Uterus (tissue), 4 donors: Measurements from ENCODE around the gene TCAP. TPM values are rescaled to one million over a fixed set of nuclear protein-coding genes. Genes with fewer than 3 reads are reported as not detected.

Experiments
- DNase-seq, 2 donors: peaks; one replicate each; pipeline ENCODE4 v3.0.0-alpha.2; 2019 to 2020
- H3K27ac ChIP-seq, 2 donors: fragments of 200-600 bp; sonication (generic); 1 replicate in 1 of 2; 2 replicates in 1 of 2; pipeline ENCODE4 v1.5.1; 2016 to 2018
- H3K27me3 ChIP-seq, 2 donors: fragments of 200-600 bp; sonication (generic); one replicate each; pipeline ENCODE4 v1.5.1; 2018 to 2019; ENCODE audit warnings: control low read depth in 1 of 2
- H3K36me3 ChIP-seq, 2 donors: fragments of 200-600 bp; sonication (generic); one replicate each; pipeline ENCODE4 v1.5.1; 2019; ENCODE audit warnings: control low read depth in 1 of 2
- H3K4me1 ChIP-seq, 2 donors: fragments of 200-600 bp; sonication (generic); one replicate each; pipeline ENCODE4 v1.5.1; 2018 to 2019; ENCODE audit warnings: control low read depth in 1 of 2
- H3K4me3 ChIP-seq, 2 donors: fragments of 200-600 bp; sonication (generic); 1 replicate in 1 of 2; 2 replicates in 1 of 2; pipeline ENCODE4 v1.5.1; 2018 to 2019; ENCODE audit warnings: mild to moderate bottlenecking in 1 of 2
- H3K9me3 ChIP-seq, 2 donors: fragments of 200-600 bp; sonication (generic); one replicate each; pipeline ENCODE4 v1.5.1; 2019; ENCODE audit warnings: control low read depth in 1 of 2
- CTCF ChIP-seq, 4 experiments: fragments of 200-600 bp in 2 of 4; fragments of 450-650 bp in 2 of 4; sonication (generic) in 2 of 4; IDR thresholded peaks; one replicate each; pipeline ENCODE4 v1.5.1; 2016 to 2019; ENCODE audit warnings: antibody characterized with exemption in 4 of 4, mild to moderate bottlenecking in 2 of 4, moderate library complexity in 1 of 4
- POLR2A ChIP-seq, 2 donors: fragments of 450-650 bp; IDR thresholded peaks; one replicate each; pipeline ENCODE4 v1.6.1; 2016; ENCODE audit warnings: antibody characterized with exemption in 2 of 2, mild to moderate bottlenecking in 1 of 2, moderate library complexity in 1 of 2
- intact Hi-C: fragments of 100-400 bp; cut with DNase I; formaldehyde crosslinking; loops from one replicate; pipeline ENCODE4 v1.15.1; 2023; ENCODE audit warnings: low total_unique reads
- total RNA-seq, 4 donors: library from RNA; depleted of rRNA in 3 of 4; stranded (reverse); fragments of >200 nt in 3 of 4; gene quantifications; one replicate each; pipeline versions ENCODE4 v1.1.0 to v1.2.4, GENCODE V29; 2014 to 2023
- donor health status: DM: yes; HTN: yes; CAD: no.

Gene TCAP
- total RNA-seq, 4 donors from 2014 or later: 0.28 to 2.2 TPM; not detected in 2

DNA sequence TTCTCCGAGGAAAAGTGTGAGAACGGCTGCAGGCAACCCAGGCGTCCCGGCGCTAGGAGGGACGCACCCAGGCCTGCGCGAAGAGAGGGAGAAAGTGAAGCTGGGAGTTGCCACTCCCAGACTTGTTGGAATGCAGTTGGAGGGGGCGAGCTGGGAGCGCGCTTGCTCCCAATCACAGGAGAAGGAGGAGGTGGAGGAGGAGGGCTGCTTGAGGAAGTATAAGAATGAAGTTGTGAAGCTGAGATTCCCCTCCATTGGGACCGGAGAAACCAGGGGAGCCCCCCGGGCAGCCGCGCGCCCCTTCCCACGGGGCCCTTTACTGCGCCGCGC lies 34.6 kb downstream of the TCAP start, which contains the start of gene ERBB2:
Gene ERBB2 (plus strand): TSS at position 247 of the 330 bp plus-strand sequence. CDS start 175 bp downstream, outside the sequence.
- no peaks in the 10 kb centered on the region for H3K4me1 ChIP-seq
- peak within 1 kb of the TSS; percentile 61 to 86 for H3K4me3 ChIP-seq
- H3K9me3 ChIP-seq: no peaks in the 10 kb centered on the region
- peak within 1 kb of the TSS; percentile 75 to 81 for H3K27ac ChIP-seq
- no peaks in the 10 kb centered on the region for H3K36me3 ChIP-seq
- DNase-seq: peak; percentile 72 to 75
- TF ChIP-seq CTCF (IDR thresholded peaks at IDR 0.05) (no peak), POLR2A (IDR thresholded peaks at IDR 0.05) (peak; percentile 17 to 55)
- intact Hi-C loops: no loop called here
- H3K27me3 ChIP-seq: no peaks in the 10 kb centered on the region

GRCh38 chr17:39700148-39700987 lies 35.2 kb downstream of the TCAP start:
- peak overlapping the region; percentile 75 to 81 for H3K27ac ChIP-seq
- H3K36me3 ChIP-seq: no peaks in the 10 kb centered on the region
- H3K4me3 ChIP-seq: peak overlapping the region; percentile 61 to 86
- intact Hi-C loops: no loop called here
- no peaks in the 10 kb centered on the region for H3K27me3 ChIP-seq
- no peak for TF ChIP-seq CTCF (IDR thresholded peaks at IDR 0.05)
- TF ChIP-seq POLR2A (IDR thresholded peaks at IDR 0.05): no peak
- H3K4me1 ChIP-seq: no peaks in the 10 kb centered on the region
- DNase-seq: peak in 1 of 2 donors; percentile 34
- H3K9me3 ChIP-seq: no peaks in the 10 kb centered on the region

DNA sequence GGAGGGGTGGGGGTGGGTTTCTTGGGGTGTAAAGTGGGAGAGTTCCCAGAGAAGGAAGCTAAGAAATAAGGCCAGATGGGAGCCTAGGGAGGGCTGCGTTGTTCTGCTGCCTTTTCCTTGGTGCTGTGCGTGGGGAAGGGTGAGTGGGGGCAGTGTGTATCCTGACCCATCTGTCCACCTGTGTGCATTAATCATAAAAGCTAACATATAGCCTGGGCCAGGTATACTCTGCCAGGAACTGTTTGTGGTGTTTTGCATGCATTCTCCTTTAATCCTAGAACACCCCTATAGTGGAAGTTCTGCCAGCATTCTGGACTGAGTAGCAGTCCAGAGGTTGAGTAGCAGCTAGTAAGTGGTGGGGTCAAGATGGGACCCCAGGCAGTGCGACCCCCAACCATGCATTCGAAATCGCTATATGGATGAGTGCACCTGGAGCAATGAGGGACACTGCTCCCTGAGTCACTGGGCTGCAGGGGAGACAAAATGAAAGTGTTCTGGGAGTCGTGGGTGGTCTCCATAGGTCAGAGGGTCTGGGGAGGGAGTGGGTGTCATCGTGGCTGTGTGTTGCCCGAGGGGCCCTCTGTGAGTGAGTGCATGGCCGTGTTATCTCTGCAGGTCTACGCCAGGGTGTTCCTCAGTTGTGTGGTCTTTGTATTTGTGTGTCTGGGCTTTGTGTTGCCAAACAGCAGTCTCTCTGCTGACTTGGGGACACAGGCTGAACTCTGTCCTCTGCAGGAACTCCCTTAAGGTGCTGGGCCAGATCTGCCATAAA lies 36.0 kb downstream of the TCAP start:
- intact Hi-C loops: no loop called here
- Histone ChIP-seq H3K4me3 (peak overlapping the region; percentile 61 to 86), H3K27me3 (no peaks in the 10 kb centered on the region), H3K9me3 (no peaks in the 10 kb centered on the region), H3K36me3 (no peaks in the 10 kb centered on the region), H3K27ac (peak overlapping the region in 1 of 2 donors; percentile 81), H3K4me1 (no peaks in the 10 kb centered on the region)
- TF ChIP-seq POLR2A (IDR thresholded peaks at IDR 0.05): no peak
- TF ChIP-seq CTCF (IDR thresholded peaks at IDR 0.05): no peak
- DNase-seq: no peak

- no peak for DNase-seq
- H3K27me3 ChIP-seq: no peaks in the 10 kb centered on the region
- TF ChIP-seq CTCF (IDR thresholded peaks at IDR 0.05): no peak
- no peak for TF ChIP-seq POLR2A (IDR thresholded peaks at IDR 0.05)
- intact Hi-C loops: no loop called here
- no peaks in the 10 kb centered on the region for H3K36me3 ChIP-seq
- H3K27ac ChIP-seq: no peak overlapping the region
- H3K9me3 ChIP-seq: no peaks in the 10 kb centered on the region
- H3K4me3 ChIP-seq: no peak overlapping the region
- H3K4me1 ChIP-seq: no peaks in the 10 kb centered on the region
Observed at GRCh38 chr17:39701784-39702422, 36.8 kb downstream of the TCAP start.
